KMS-11 (cell line): ENCODE results near the gene IRX5.

Experiments used
- H2AFZ ChIP-seq: fragments of 200-600 bp; sonication (generic); 2 replicates; pipeline ENCODE4 v1.6.1; 2016; ENCODE audit warnings: antibody characterized with exemption, mixed run types, low read depth
- H3K27ac ChIP-seq: fragments of 200-600 bp; sonication (generic); 2 replicates; pipeline ENCODE4 v1.6.1; 2016; ENCODE audit warnings: mild to moderate bottlenecking, mixed run types
- H3K27me3 ChIP-seq: fragments of 200-600 bp; sonication (generic); 2 replicates; pipeline ENCODE4 v1.6.1; 2017; ENCODE audit warnings: mild to moderate bottlenecking, low read depth, mixed run types, moderate library complexity; ENCODE audit not compliant: insufficient read depth
- H3K36me3 ChIP-seq: fragments of 200-600 bp; sonication (generic); 2 replicates; pipeline ENCODE4 v1.6.1; 2017; ENCODE audit warnings: mild to moderate bottlenecking, mixed run types; ENCODE audit not compliant: insufficient read depth
- H3K4me1 ChIP-seq: fragments of 200-600 bp; sonication (generic); 2 replicates; pipeline ENCODE4 v1.6.1; 2016; ENCODE audit warnings: mild to moderate bottlenecking, low read depth, mixed run types; ENCODE audit not compliant: poor library complexity, severe bottlenecking
- H3K4me2 ChIP-seq: fragments of 200-600 bp; sonication (generic); 2 replicates; pipeline ENCODE4 v1.7.0; 2016; ENCODE audit warnings: mild to moderate bottlenecking, mixed run types
- H3K4me3 ChIP-seq: fragments of 200-600 bp; sonication (generic); IDR thresholded peaks from 2 replicates; pipeline ENCODE4 v1.6.1; 2017; ENCODE audit warnings: low read depth, low read length, mixed read lengths; ENCODE audit not compliant: insufficient read depth
- H3K79me2 ChIP-seq: fragments of 200-600 bp; sonication (generic); 2 replicates; pipeline ENCODE4 v1.6.1; 2016; ENCODE audit warnings: low read depth, mixed run types; ENCODE audit not compliant: insufficient read depth
- H3K9ac ChIP-seq: fragments of 200-600 bp; sonication (generic); 2 replicates; pipeline ENCODE4 v1.6.1; 2016; ENCODE audit warnings: mild to moderate bottlenecking, mixed run types
- H4K20me1 ChIP-seq: fragments of 200-600 bp; sonication (generic); 2 replicates; pipeline ENCODE4 v1.6.1; 2016; ENCODE audit warnings: mild to moderate bottlenecking, mixed run types; ENCODE audit not compliant: insufficient read depth
- TF ChIP-seq, protein P1 (sequence below): fragments of 200-600 bp; sonication (generic); conservative IDR thresholded peaks from 2 replicates; pipeline ENCODE4 v1.6.1; 2017; ENCODE audit warnings: low read depth, mild to moderate bottlenecking, antibody characterized with exemption, low read length, moderate library complexity, mixed read lengths

The IRX5 gene

GRCh38 chr16:54923055-54923473 lies 7.6 kb upstream of the IRX5 start:
- Histone ChIP-seq H3K27me3 (no peaks in the 10 kb centered on the region), H2AFZ (no peak overlapping the region), H3K36me3 (no peaks in the 10 kb centered on the region), H3K4me1 (peaks cover 38% of the 10 kb centered on the region), H3K4me2 (no peak overlapping the region), H3K27ac (no peak overlapping the region), H4K20me1 (no peaks in the 10 kb centered on the region), H3K4me3 (no peak overlapping the region), H3K79me2 (peaks cover 42% of the 10 kb centered on the region), H3K9ac (no peak overlapping the region)
- TF ChIP-seq, protein P1, sequence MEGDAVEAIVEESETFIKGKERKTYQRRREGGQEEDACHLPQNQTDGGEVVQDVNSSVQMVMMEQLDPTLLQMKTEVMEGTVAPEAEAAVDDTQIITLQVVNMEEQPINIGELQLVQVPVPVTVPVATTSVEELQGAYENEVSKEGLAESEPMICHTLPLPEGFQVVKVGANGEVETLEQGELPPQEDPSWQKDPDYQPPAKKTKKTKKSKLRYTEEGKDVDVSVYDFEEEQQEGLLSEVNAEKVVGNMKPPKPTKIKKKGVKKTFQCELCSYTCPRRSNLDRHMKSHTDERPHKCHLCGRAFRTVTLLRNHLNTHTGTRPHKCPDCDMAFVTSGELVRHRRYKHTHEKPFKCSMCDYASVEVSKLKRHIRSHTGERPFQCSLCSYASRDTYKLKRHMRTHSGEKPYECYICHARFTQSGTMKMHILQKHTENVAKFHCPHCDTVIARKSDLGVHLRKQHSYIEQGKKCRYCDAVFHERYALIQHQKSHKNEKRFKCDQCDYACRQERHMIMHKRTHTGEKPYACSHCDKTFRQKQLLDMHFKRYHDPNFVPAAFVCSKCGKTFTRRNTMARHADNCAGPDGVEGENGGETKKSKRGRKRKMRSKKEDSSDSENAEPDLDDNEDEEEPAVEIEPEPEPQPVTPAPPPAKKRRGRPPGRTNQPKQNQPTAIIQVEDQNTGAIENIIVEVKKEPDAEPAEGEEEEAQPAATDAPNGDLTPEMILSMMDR = no peak

DNA sequence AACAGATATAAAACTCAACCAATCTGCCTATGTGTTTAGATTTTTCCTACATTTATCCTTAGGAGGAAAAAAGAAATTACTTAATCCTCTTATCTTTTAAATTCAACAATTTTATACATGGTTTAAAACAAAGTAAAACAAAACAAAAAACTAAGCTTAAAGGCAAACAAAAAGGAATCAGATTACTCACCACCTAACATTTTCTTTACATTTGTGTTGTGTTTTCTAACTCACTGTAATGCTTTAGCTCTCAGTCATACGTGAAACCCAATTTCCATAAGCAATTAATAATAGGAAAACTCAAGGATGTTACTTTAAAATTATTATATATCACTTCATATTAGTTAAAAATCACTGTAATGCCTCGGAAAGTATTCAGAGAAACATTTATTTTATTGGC lies 6.7 kb upstream of the IRX5 start:
- no peaks in the 10 kb centered on the region for H3K36me3 ChIP-seq
- no peak overlapping the region for H2AFZ ChIP-seq
- no peak overlapping the region for H3K4me3 ChIP-seq
- TF ChIP-seq, protein P1 = no peak
- peaks cover 38% of the 10 kb centered on the region for H3K4me1 ChIP-seq
- H3K79me2 ChIP-seq = peaks cover 42% of the 10 kb centered on the region
- H3K4me2 ChIP-seq = no peak overlapping the region; the same call in 1 of the 2 replicates
- no peaks in the 10 kb centered on the region for H4K20me1 ChIP-seq
- no peak overlapping the region for H3K9ac ChIP-seq
- no peak overlapping the region for H3K27ac ChIP-seq
- no peaks in the 10 kb centered on the region for H3K27me3 ChIP-seq

DNA sequence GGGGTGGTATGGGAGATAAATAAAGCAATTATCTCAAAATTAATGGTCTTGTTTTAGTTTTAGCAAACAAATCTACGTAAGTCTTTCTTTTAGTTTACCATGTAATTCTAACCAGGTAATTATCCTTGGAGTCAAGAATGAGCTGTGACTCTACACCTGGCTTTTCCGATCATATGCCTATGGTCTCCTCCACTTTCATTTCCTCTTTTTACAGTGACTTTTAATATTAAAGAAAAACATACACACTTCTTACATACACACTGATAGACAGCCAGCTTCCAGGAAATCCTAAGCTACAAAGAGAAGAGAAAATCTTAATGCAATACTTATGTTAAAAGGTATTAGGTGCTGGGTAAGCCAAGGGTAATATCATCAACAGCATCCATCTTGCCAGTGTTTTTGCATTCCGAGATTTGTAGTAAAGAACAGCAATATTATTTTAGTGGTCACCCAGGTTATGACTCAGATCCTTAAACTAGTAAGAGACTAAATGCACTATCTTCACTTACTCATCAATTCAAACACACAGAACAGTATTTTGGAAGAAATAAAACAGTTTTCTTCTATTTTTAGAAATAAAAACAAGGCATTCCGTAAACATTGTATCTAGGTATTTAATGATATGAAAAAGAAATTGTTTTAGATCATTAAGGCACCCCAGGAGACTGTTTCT lies 4.4 kb upstream of the IRX5 start:
- Histone ChIP-seq H3K9ac (peak overlapping the region; percentile 78; the same call in 1 of the 2 replicates), H3K4me1 (peaks cover 33% of the 10 kb centered on the region), H3K4me3 (no peak overlapping the region), H4K20me1 (no peaks in the 10 kb centered on the region), H3K27ac (peak overlapping the region; percentile 82), H3K36me3 (no peaks in the 10 kb centered on the region), H3K79me2 (peaks cover 42% of the 10 kb centered on the region), H2AFZ (no peak overlapping the region), H3K4me2 (peak overlapping the region; percentile 97), H3K27me3 (no peaks in the 10 kb centered on the region)
- TF ChIP-seq, protein P1 = no peak

- H3K4me2 ChIP-seq = peak overlapping the region; percentile 97
- peaks cover 29% of the 10 kb centered on the region for H3K4me1 ChIP-seq
- TF ChIP-seq, protein P1 = no peak
- no peaks in the 10 kb centered on the region for H4K20me1 ChIP-seq
- peak overlapping the region; percentile 78 for H3K9ac ChIP-seq
- no peaks in the 10 kb centered on the region for H3K36me3 ChIP-seq
- H3K79me2 ChIP-seq = peaks cover 49% of the 10 kb centered on the region
- H3K27ac ChIP-seq = peak overlapping the region; percentile 82
- H3K27me3 ChIP-seq = no peaks in the 10 kb centered on the region
- no peak overlapping the region for H3K4me3 ChIP-seq
- H2AFZ ChIP-seq = peak overlapping the region; percentile 11; the same call in 1 of the 2 replicates
Measured at GRCh38 chr16:54927125-54928015, 3.3 kb upstream of the IRX5 start.
